Measurements from ENCODE around the gene PPL. TPM values are rescaled to one million over a fixed set of nuclear protein-coding genes. Genes with fewer than 3 reads are reported as not detected.

The PPL gene
- total and polyA plus RNA-seq, 2 experiments from 2014 or later: 32.8 to 44.5 TPM

DNA sequence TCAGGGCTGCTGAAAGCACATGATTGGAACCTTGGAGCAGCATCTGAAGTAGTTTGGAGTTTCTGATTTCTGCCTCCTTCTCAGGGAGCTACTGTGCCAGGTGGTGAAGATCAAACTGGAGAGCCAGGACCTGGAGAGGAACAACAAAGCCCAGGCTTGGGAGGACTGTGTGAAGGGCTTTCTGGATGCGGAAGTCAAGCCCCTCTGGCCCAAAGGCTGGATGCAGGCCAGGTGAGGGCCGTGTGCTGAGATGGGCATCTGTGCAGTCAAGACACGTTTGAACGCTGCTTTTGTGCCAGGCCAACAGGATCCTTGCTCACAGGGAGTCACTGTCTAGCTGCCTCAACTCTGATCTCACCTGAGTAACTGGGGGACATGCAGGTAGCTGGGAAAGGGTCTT lies 65.9 kb downstream of the PPL start:
- H3K4me3 ChIP-seq: no peak overlapping the region
- no peaks in the 10 kb centered on the region for H3K9me3 ChIP-seq (ENCODE audit: low read depth)
- H4K20me1 ChIP-seq (ENCODE audit: insufficient read depth, poor library complexity, severe bottlenecking): peaks cover 24% of the 10 kb centered on the region
- no peak for DNase-seq (ENCODE audit: low spot score)
- no peaks in the 10 kb centered on the region for H3K27me3 ChIP-seq
- no peaks in the 10 kb centered on the region for H3K36me3 ChIP-seq (replicated peaks; ENCODE audit: insufficient read depth, low read depth)
- 100% methylated on average over 4 of the region's 4 CpGs for WGBS (ENCODE audit: low lambda C conversion rate, missing lambda C conversion rate)
- H3K9me2 ChIP-seq (replicated peaks; ENCODE audit: insufficient read depth): no peaks in the 10 kb centered on the region
- peaks cover 24% of the 10 kb centered on the region for H3K4me1 ChIP-seq (ENCODE audit: insufficient read depth)
- H3K27ac ChIP-seq: no peak overlapping the region
- peaks cover 32% of the 10 kb centered on the region for H3K79me2 ChIP-seq
- no peak overlapping the region for H3K4me2 ChIP-seq
- H2AFZ ChIP-seq: no peak overlapping the region
- no peak for TF ChIP-seq EZH2phosphoT487 (IDR thresholded peaks at IDR 0.05; ENCODE audit: low read depth, severe bottlenecking, unreplicated experiment)

DNA sequence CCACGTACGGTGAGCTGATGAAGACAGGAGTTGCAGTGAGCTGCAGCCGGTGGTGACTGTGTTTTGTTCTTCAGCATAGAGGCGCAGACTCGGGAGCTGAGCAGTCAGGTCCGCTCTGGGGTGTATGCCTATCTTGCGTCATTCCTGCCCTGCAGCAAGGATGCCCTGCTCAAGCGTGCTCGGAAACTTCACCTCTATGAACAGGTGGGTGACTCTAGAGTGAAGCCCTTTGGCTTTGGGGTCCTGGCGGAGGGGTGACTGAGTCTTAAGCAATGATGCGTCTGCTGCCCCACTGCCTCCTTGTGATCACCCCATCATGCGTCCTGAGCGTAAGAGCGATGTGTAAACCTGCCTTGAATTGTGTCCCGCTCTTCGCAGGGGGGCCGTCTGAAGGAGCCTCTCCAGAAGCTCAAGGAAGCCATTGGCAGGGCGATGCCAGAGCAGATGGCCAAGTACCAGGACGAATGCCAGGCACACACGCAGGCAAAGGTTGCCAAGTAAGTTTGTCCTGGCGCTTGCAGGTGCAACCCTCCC lies 66.7 kb downstream of the PPL start:
- no peaks in the 10 kb centered on the region for H3K9me3 ChIP-seq (ENCODE audit: low read depth)
- TF ChIP-seq, protein P1, sequence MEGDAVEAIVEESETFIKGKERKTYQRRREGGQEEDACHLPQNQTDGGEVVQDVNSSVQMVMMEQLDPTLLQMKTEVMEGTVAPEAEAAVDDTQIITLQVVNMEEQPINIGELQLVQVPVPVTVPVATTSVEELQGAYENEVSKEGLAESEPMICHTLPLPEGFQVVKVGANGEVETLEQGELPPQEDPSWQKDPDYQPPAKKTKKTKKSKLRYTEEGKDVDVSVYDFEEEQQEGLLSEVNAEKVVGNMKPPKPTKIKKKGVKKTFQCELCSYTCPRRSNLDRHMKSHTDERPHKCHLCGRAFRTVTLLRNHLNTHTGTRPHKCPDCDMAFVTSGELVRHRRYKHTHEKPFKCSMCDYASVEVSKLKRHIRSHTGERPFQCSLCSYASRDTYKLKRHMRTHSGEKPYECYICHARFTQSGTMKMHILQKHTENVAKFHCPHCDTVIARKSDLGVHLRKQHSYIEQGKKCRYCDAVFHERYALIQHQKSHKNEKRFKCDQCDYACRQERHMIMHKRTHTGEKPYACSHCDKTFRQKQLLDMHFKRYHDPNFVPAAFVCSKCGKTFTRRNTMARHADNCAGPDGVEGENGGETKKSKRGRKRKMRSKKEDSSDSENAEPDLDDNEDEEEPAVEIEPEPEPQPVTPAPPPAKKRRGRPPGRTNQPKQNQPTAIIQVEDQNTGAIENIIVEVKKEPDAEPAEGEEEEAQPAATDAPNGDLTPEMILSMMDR (IDR thresholded peaks at IDR 0.05; ENCODE audit: poor library complexity): no peak
- TF ChIP-seq EZH2 (IDR thresholded peaks at IDR 0.05; ENCODE audit: borderline replicate concordance): no peak
- no peak for TF ChIP-seq EZH2phosphoT487 (IDR thresholded peaks at IDR 0.05; ENCODE audit: low read depth, severe bottlenecking, unreplicated experiment)
- H3K36me3 ChIP-seq (replicated peaks; ENCODE audit: insufficient read depth, low read depth): no peaks in the 10 kb centered on the region
- WGBS (ENCODE audit: low lambda C conversion rate, missing lambda C conversion rate): 98% methylated on average over 21 of the region's 21 CpGs
- peaks cover 24% of the 10 kb centered on the region for H4K20me1 ChIP-seq (ENCODE audit: insufficient read depth, poor library complexity, severe bottlenecking)
- no peak for DNase-seq (ENCODE audit: low spot score)
- H3K9me2 ChIP-seq (replicated peaks; ENCODE audit: insufficient read depth): no peaks in the 10 kb centered on the region
- H3K27me3 ChIP-seq: no peaks in the 10 kb centered on the region
- H2AFZ ChIP-seq: no peak overlapping the region
- no peak overlapping the region for H3K4me2 ChIP-seq
- H3K4me1 ChIP-seq (ENCODE audit: insufficient read depth): peaks cover 24% of the 10 kb centered on the region
- H3K27ac ChIP-seq: peak overlapping the region; percentile 73
- H3K79me2 ChIP-seq: peaks cover 40% of the 10 kb centered on the region
- no peak overlapping the region for H3K4me3 ChIP-seq

DNA sequence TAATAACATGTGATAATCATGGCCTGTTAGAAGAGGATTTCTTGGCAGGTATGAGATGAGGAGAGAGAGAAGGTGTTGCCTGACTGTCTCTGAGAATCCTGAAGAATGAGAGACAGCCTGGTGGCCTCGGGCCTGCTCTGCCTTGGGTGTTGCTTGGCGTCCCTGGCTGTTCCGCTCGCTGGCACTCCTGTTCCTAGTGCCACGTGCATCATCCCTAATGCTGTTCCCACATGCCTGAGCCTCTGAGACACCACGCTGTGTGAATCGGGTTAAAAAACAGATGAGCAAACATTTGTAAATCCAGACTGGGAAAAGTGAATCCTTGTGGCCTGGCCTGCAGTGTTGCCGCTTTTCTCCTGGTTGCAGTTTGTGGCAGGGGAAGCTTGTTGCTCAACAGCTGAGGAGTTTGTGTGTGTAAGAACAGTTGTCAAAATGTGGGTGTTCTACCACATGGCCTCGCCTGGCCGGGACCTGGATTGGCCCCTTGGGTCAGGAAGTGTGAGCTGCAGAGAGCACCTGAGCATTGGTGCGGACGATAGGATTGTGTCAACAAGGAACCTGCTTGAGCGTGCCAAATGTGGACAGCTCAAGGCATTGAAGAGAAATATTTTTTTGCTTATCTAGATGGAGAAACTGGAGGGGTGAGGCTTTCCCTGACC lies 67.7 kb downstream of the PPL start:
- no peaks in the 10 kb centered on the region for H3K27me3 ChIP-seq
- H3K4me1 ChIP-seq (ENCODE audit: insufficient read depth): peaks cover 24% of the 10 kb centered on the region
- H4K20me1 ChIP-seq (ENCODE audit: insufficient read depth, poor library complexity, severe bottlenecking): peaks cover 24% of the 10 kb centered on the region
- H3K27ac ChIP-seq: peak overlapping the region; percentile 73
- H3K9me3 ChIP-seq (ENCODE audit: low read depth): no peaks in the 10 kb centered on the region
- peaks cover 50% of the 10 kb centered on the region for H3K79me2 ChIP-seq
- 80% methylated on average over 13 of the region's 13 CpGs for WGBS (ENCODE audit: low lambda C conversion rate, missing lambda C conversion rate)
- TF ChIP-seq EZH2 (IDR thresholded peaks at IDR 0.05; ENCODE audit: borderline replicate concordance): no peak
- TF ChIP-seq EZH2phosphoT487 (IDR thresholded peaks at IDR 0.05; ENCODE audit: low read depth, severe bottlenecking, unreplicated experiment): no peak
- TF ChIP-seq, protein P1 (IDR thresholded peaks at IDR 0.05; ENCODE audit: poor library complexity): no peak
- DNase-seq (ENCODE audit: low spot score): peak; percentile 56
- H2AFZ ChIP-seq: no peak overlapping the region
- H3K36me3 ChIP-seq (replicated peaks; ENCODE audit: insufficient read depth, low read depth): no peaks in the 10 kb centered on the region
- H3K9me2 ChIP-seq (replicated peaks; ENCODE audit: insufficient read depth): no peaks in the 10 kb centered on the region
- no peak overlapping the region for H3K4me3 ChIP-seq
- no peak overlapping the region for H3K4me2 ChIP-seq

DNA sequence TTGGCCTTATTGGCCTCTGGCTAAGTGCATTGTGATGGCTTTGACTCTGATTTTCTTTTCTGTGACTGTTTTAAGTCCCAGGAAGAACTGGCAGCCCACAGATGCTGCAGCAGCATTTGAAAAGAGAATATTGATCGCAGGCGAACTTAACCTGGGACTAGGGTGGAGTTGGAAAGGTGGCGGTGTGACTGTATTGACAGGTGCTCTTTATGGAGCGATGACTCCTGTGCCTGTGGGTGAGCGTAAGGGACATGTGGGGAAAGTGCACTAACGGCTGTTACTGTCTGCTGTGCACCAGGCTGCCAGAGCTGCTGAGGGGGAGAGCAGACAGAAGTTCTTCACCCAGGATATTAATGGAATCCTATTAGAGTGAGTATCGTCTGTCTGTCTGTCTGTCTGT lies 68.4 kb downstream of the PPL start:
- 87% methylated on average over 7 of the region's 7 CpGs for WGBS (ENCODE audit: low lambda C conversion rate, missing lambda C conversion rate)
- Histone ChIP-seq H3K4me3 (no peak overlapping the region), H3K9me2 (replicated peaks; ENCODE audit: insufficient read depth) (no peaks in the 10 kb centered on the region), H3K4me1 (ENCODE audit: insufficient read depth) (peaks cover 24% of the 10 kb centered on the region), H2AFZ (no peak overlapping the region), H3K9me3 (ENCODE audit: low read depth) (no peaks in the 10 kb centered on the region), H3K36me3 (replicated peaks; ENCODE audit: insufficient read depth, low read depth) (no peaks in the 10 kb centered on the region), H3K27me3 (no peaks in the 10 kb centered on the region), H4K20me1 (ENCODE audit: insufficient read depth, poor library complexity, severe bottlenecking) (peaks cover 24% of the 10 kb centered on the region), H3K79me2 (peaks cover 57% of the 10 kb centered on the region), H3K4me2 (peak overlapping the region; percentile 63), H3K27ac (peak overlapping the region; percentile 73)
- peak; percentile 35 for DNase-seq (ENCODE audit: low spot score)
- no peak for TF ChIP-seq EZH2phosphoT487 (IDR thresholded peaks at IDR 0.05; ENCODE audit: low read depth, severe bottlenecking, unreplicated experiment)
- TF ChIP-seq, protein P1 (IDR thresholded peaks at IDR 0.05; ENCODE audit: poor library complexity): no peak
- no peak for TF ChIP-seq EZH2 (IDR thresholded peaks at IDR 0.05; ENCODE audit: borderline replicate concordance)

All from hepatocyte (in vitro differentiated cells).